K562 (cell line): ENCODE measurements around the gene TMEM217. TPM values are rescaled to one million over a fixed set of nuclear protein-coding genes. Genes with fewer than 3 reads are reported as not detected.

Experiments used
- BCOR ChIP-seq: fragments of 450-650 bp; IDR thresholded peaks from 2 replicates; pipeline ENCODE4 v1.6.1; 2016
- BHLHE40 ChIP-seq: IDR thresholded peaks from 2 replicates; pipeline ENCODE4 v1.6.1; 2011; ENCODE audit warnings: low read length, improper control_type of control experiment
- CHD4 ChIP-seq: fragments of 200-600 bp; sonication (generic); IDR thresholded peaks from 3 replicates; pipeline ENCODE4 v1.6.1; 2012; ENCODE audit warnings: low read depth, mild to moderate bottlenecking, mixed read lengths, low read length, inconsistent platforms; ENCODE audit not compliant: insufficient read depth, insufficient replicate concordance, poor library complexity, severe bottlenecking
- E2F6 ChIP-seq, 2 experiments: IDR thresholded peaks; 2 replicates each; pipeline ENCODE4 v1.6.1; 2011; ENCODE audit warnings: borderline replicate concordance in 1 of 2, control low read depth in 1 of 2, low read depth in 1 of 2, low read length in 1 of 2, mild to moderate bottlenecking in 1 of 2, mixed read lengths in 1 of 2, moderate library complexity in 1 of 2; ENCODE audit not compliant: insufficient read depth in 1 of 2, insufficient read length in 1 of 2, poor library complexity in 1 of 2, severe bottlenecking in 1 of 2; ENCODE audit errors: extremely low read depth in 1 of 2
- MNT ChIP-seq, 2 experiments: fragments of 450-650 bp; conservative IDR thresholded peaks; 2 replicates each; pipeline ENCODE4 v1.6.1; 2017; ENCODE audit warnings: mild to moderate bottlenecking in 2 of 2, moderate library complexity in 2 of 2
- MTA1 ChIP-seq: fragments of 450-650 bp; IDR thresholded peaks from 2 replicates; pipeline ENCODE4 v1.6.1; 2017; ENCODE audit warnings: borderline replicate concordance
- NFATC3 ChIP-seq: fragments of 450-650 bp; IDR thresholded peaks from 2 replicates; pipeline ENCODE4 v1.6.1; 2017; ENCODE audit warnings: mild to moderate bottlenecking
- PYGO2 ChIP-seq: fragments of 450-650 bp; IDR thresholded peaks from 2 replicates; pipeline ENCODE4 v1.6.1; 2016; ENCODE audit warnings: mild to moderate bottlenecking, missing genetic modification characterization, moderate library complexity, missing compliant biosample characterization
- SMAD4 ChIP-seq: fragments of 250-450 bp; sonication (Bioruptor Pico); conservative IDR thresholded peaks from 2 replicates; pipeline ENCODE4 v1.8.0; 2021; ENCODE audit warnings: inconsistent platforms, mild to moderate bottlenecking, moderate library complexity
- SRSF9 ChIP-seq: fragments of 200-400 bp; formaldehyde crosslinking; IDR thresholded peaks from 2 replicates; pipeline ENCODE4 v1.6.1; 2017; ENCODE audit warnings: low read depth, low read length, borderline replicate concordance
- THAP7 ChIP-seq: fragments of 250-450 bp; sonication (Bioruptor Pico); IDR thresholded peaks from 2 replicates; pipeline ENCODE4 v1.5.0; 2021
- ZBTB40 ChIP-seq, 2 experiments: fragments of 450-650 bp in 1 of 2; sonication (generic) in 1 of 2; formaldehyde crosslinking in 1 of 2; IDR thresholded peaks; 2 replicates each; pipeline versions ENCODE4 v1.7.1 to v1.9.0; 2016 to 2022; ENCODE audit warnings: inconsistent platforms in 1 of 2, mild to moderate bottlenecking in 1 of 2, missing genetic modification reagents in 1 of 2
- ZFX ChIP-seq: sonication (generic); formaldehyde crosslinking; IDR thresholded peaks from 2 replicates; pipeline ENCODE4 v1.8.0; 2022; ENCODE audit warnings: mild to moderate bottlenecking, missing genetic modification reagents, moderate library complexity
- ZNF766 ChIP-seq: fragments of 200-800 bp; sonication (Bioruptor generic); conservative IDR thresholded peaks from 2 replicates; pipeline ENCODE4 v1.6.1; 2016; ENCODE audit warnings: missing genetic modification characterization, missing compliant biosample characterization
- polyA plus RNA-seq, 8 experiments: library from polyadenylated mRNA; depleted of rRNA in 4 of 8; stranded (reverse) in 5 of 8; unstranded in 3 of 8; fragments of >200 nt; fragmentation: Nextera tagmentation in 2 of 8; fragmentation: Illumina TruSeq in 1 of 8; extraction: Ambion mirVana in 2 of 8; extraction: Trizol in 1 of 8; gene quantifications; 2 replicates each; pipeline versions ENCODE4 v1.2.1 to v1.2.3, GENCODE V29; 2011 to 2014; ENCODE audit warnings: inconsistent platforms in 1 of 8, missing spikeins in 1 of 8
- total RNA-seq, 7 experiments: library from RNA; depleted of rRNA in 6 of 7; stranded (reverse); fragments of >200 nt in 6 of 7; fragmentation: Illumina TruSeq in 2 of 7; extraction: Trizol in 2 of 7; gene quantifications; 2 replicates each; pipeline versions ENCODE4 v1.2.1 to v1.2.3, GENCODE V29; 2011 to 2021; ENCODE audit warnings: low replicate concordance in 1 of 7
- TF ChIP-seq, protein P1 (sequence below): fragments of 250-450 bp; sonication (Bioruptor Pico); IDR thresholded peaks from 2 replicates; pipeline ENCODE4 v1.9.0; 2021; ENCODE audit warnings: mild to moderate bottlenecking

TMEM217 gene
- total and polyA plus RNA-seq, 9 of the 15 experiments (the other 6 are each of a cell fraction or from before 2014, with no cell fraction given), result 1.3 to 8.0 (median 1.9) TPM

DNA sequence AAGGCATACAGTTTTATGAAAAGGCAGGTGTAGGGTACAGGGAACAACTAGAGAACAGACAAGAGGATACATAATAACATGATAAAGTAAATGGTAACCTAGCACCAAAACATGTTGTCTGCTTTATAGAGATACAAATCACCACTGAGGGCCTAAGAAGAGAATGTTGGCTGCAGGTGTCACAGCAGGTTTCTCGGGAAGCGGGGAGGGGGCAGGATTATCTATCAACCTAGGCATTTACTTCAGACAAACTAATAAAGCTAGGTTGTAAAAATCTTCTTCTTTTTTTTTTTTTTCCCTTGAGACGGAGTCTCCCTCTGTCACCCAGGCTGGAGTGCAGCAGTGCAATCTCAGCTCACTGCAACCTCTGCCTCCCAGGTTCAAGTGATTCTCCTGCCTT, 65.3 kb downstream of the TMEM217 start (continued):
- TF ChIP-seq ZBTB40 (IDR thresholded peaks at IDR 0.05) (peak; percentile 88), ZBTB40 (CRISPR knock-in tag; IDR thresholded peaks at IDR 0.05) (peak; percentile 57; the same call in 1 of the 2 replicates), ZFX (CRISPR knock-in tag) (peak; percentile 9; the same call in 1 of the 2 replicates), PYGO2 (tag) (no peak), ZNF766 (CRISPR knock-in tag) (0 out of 2 replicates have a peak, but pooled peaks have one; percentile 1), MNT (conservative IDR thresholded peaks at IDR 0.05) (no peak), SRSF9 (no peak), BCOR (no peak), THAP7 (CRISPR knock-in tag) (no peak), CHD4 (no peak), BHLHE40 (no peak), SMAD4 (CRISPR knock-in tag) (no peak), MTA1 (no peak), NFATC3 (no peak), E2F6 (IDR thresholded peaks at IDR 0.05; ENCODE audit: borderline replicate concordance in 1 of 2, extremely low read depth in 1 of 2, insufficient read depth in 1 of 2, insufficient read length in 1 of 2, low read depth in 1 of 2, low read length in 1 of 2, poor library complexity in 1 of 2, severe bottlenecking in 1 of 2) (no peak)
- TF ChIP-seq, protein P1, sequence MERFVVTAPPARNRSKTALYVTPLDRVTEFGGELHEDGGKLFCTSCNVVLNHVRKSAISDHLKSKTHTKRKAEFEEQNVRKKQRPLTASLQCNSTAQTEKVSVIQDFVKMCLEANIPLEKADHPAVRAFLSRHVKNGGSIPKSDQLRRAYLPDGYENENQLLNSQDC (CRISPR knock-in tag), result no peak
